IPS-NIHi7 (cell line): Measurements from ENCODE around the gene FOXD4L1.
"Not testable (repeated sequence)": the region's sequence is repeated elsewhere in the genome, so short reads cannot be mapped to it uniquely, and the experiment has no call there.

Source experiments
- DNase-seq: peaks from one replicate; pipeline ENCODE4 v3.0.0; 2012; ENCODE audit warnings: mixed read lengths; ENCODE audit errors: extremely low spot score

Gene FOXD4L1

GRCh38 chr2:113498365-113498764 lies at the start of gene FOXD4L1:
TSS of gene FOXD4L1 (plus strand) at chr2:113498665. CDS start at chr2:113499257, 592 bp downstream.
- not testable (repeated sequence) for DNase-seq

GRCh38 chr2:113465770-113466169 lies 32.7 kb upstream of the FOXD4L1 start:
- not testable (repeated sequence) for DNase-seq

GRCh38 chr2:113476688-113477368 lies 21.6 kb upstream of the FOXD4L1 start:
- not testable (repeated sequence) for DNase-seq

GRCh38 chr2:113496527-113496926 lies 1.9 kb upstream of the FOXD4L1 start:
- not testable (repeated sequence) for DNase-seq

GRCh38 chr2:113499019-113499885 lies 787 bp downstream of the FOXD4L1 start:
- DNase-seq = not testable (repeated sequence)

- DNase-seq = not testable (repeated sequence)
Measured at GRCh38 chr2:113499886-113500722, 1.6 kb downstream of the FOXD4L1 start.

GRCh38 chr2:113500723-113501038 lies 2.2 kb downstream of the FOXD4L1 start:
- DNase-seq = not testable (repeated sequence)

GRCh38 chr2:113502216-113503093 lies 4.0 kb downstream of the FOXD4L1 start:
- not testable (repeated sequence) for DNase-seq

GRCh38 chr2:113503094-113504042 lies 4.9 kb downstream of the FOXD4L1 start:
- DNase-seq = peak; percentile 30

GRCh38 chr2:113504081-113504480 lies 5.6 kb downstream of the FOXD4L1 start:
- DNase-seq = not testable (repeated sequence)

GRCh38 chr2:113507394-113508140 lies 9.1 kb downstream of the FOXD4L1 start:
- not testable (repeated sequence) for DNase-seq

GRCh38 chr2:113508187-113508586 lies 9.7 kb downstream of the FOXD4L1 start:
- DNase-seq = not testable (repeated sequence)

- not testable (repeated sequence) for DNase-seq
Measured at GRCh38 chr2:113510913-113511312, 12.4 kb downstream of the FOXD4L1 start.

- DNase-seq = not testable (repeated sequence)
Measured at GRCh38 chr2:113511859-113512258, 13.4 kb downstream of the FOXD4L1 start.

GRCh38 chr2:113515457-113515856 lies 17.0 kb downstream of the FOXD4L1 start:
- not testable (repeated sequence) for DNase-seq

- not testable (repeated sequence) for DNase-seq
Measured at GRCh38 chr2:113515995-113516394, 17.5 kb downstream of the FOXD4L1 start.

- DNase-seq = not testable (repeated sequence)
Measured at GRCh38 chr2:113517025-113517424, 18.6 kb downstream of the FOXD4L1 start.

- not testable (repeated sequence) for DNase-seq
Measured at GRCh38 chr2:113520837-113521236, 22.4 kb downstream of the FOXD4L1 start.

GRCh38 chr2:113521492-113521891 lies 23.0 kb downstream of the FOXD4L1 start:
- not testable (repeated sequence) for DNase-seq
